ENCODE results near the gene ZNF341. TPM values are rescaled to one million over a fixed set of nuclear protein-coding genes. Genes with fewer than 3 reads are reported as not detected.

Gene ZNF341
- total and polyA plus RNA-seq, 9 of the 15 experiments (the other 6 are each of a cell fraction or from before 2014, with no cell fraction given), result 0.08 to 2.6 (median 1.0) TPM

DNA sequence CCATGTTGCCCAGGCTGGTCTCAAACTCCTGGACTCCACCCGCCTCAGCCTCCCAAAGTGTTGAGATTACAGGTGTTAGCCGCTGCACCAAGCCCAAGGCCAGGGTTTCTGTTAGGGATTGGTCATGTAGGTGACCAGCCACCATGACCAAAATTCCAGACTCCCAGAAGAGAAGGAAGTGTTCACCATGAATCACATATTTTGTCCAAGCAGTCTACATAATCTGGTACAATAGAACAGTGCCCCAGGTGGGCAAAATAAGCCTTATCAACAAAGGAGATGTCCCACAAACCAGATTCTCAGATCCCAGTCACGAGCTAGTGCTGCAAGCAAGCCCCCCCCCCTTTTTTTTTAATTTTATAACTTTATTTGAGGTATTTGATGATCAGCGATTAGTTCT, 20.0 kb downstream of the ZNF341 start:
- no peaks in the 10 kb centered on the region for H3K9me1 ChIP-seq (ENCODE audit: control insufficient read depth, insufficient read depth, low read length)
- H3K27me3 ChIP-seq (ENCODE audit: control insufficient read depth in 2 of 2, insufficient read depth in 2 of 2, low read length in 2 of 2), result no peaks in the 10 kb centered on the region
- no peaks in the 10 kb centered on the region for H4K20me1 ChIP-seq (replicated peaks; ENCODE audit: control insufficient read depth, insufficient read depth, low read length)
- 55% methylated on average over 4 of the region's 4 CpGs for WGBS (ENCODE audit: insufficient coverage, low coverage, missing lambda C conversion rate)
- no peak overlapping the region for H3K4me2 ChIP-seq (ENCODE audit: insufficient read depth, low read length)
- no peaks in the 10 kb centered on the region for H3K9me3 ChIP-seq (replicated peaks; ENCODE audit: control insufficient read depth, insufficient read depth, low read depth, low read length)
- no peak overlapping the region for H3K4me3 ChIP-seq
- H3K36me3 ChIP-seq (ENCODE audit: control insufficient read depth, insufficient read depth, low read length), result no peaks in the 10 kb centered on the region
- no peaks in the 10 kb centered on the region for H3K79me2 ChIP-seq (ENCODE audit: control insufficient read depth, insufficient read depth, low read length)
- DNase-seq (ENCODE audit: extremely low read depth in 1 of 4, low spot score in 3 of 4) (no peak), ATAC-seq (no peak), FAIRE-seq (no peak)
- BruUV-seq (replicated peaks), result no TSS peak
- TF ChIP-seq ZNF140 (CRISPR knock-in tag; IDR thresholded peaks at IDR 0.05), result no peak
- no peak for TF ChIP-seq E2F3 (CRISPR knock-in tag; IDR thresholded peaks at IDR 0.05)
- TF ChIP-seq, protein P1, sequence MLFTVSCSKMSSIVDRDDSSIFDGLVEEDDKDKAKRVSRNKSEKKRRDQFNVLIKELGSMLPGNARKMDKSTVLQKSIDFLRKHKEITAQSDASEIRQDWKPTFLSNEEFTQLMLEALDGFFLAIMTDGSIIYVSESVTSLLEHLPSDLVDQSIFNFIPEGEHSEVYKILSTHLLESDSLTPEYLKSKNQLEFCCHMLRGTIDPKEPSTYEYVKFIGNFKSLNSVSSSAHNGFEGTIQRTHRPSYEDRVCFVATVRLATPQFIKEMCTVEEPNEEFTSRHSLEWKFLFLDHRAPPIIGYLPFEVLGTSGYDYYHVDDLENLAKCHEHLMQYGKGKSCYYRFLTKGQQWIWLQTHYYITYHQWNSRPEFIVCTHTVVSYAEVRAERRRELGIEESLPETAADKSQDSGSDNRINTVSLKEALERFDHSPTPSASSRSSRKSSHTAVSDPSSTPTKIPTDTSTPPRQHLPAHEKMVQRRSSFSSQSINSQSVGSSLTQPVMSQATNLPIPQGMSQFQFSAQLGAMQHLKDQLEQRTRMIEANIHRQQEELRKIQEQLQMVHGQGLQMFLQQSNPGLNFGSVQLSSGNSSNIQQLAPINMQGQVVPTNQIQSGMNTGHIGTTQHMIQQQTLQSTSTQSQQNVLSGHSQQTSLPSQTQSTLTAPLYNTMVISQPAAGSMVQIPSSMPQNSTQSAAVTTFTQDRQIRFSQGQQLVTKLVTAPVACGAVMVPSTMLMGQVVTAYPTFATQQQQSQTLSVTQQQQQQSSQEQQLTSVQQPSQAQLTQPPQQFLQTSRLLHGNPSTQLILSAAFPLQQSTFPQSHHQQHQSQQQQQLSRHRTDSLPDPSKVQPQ (CRISPR knock-in tag; IDR thresholded peaks at IDR 0.05; ENCODE audit: borderline replicate concordance), result no peak
- no peak for TF ChIP-seq ZNF175 (CRISPR knock-in tag; IDR thresholded peaks at IDR 0.05; ENCODE audit: low read depth)
- TF ChIP-seq ESRRB (CRISPR knock-in tag; IDR thresholded peaks at IDR 0.05; ENCODE audit: borderline replicate concordance), result no peak
- TF ChIP-seq NFRKB (IDR thresholded peaks at IDR 0.05; ENCODE audit: low read depth), result no peak
- no peak for TF ChIP-seq TRIM28 (IDR thresholded peaks at IDR 0.05)
- no peak for TF ChIP-seq KAT7 (CRISPR knock-in tag; IDR thresholded peaks at IDR 0.05; ENCODE audit: borderline replicate concordance)
- in situ Hi-C loops (cut with MboI) (no loop called here), intact Hi-C loops (cut with micrococcal nuclease) (no loop called here)
- no peak overlapping the region for H3K27ac ChIP-seq (ENCODE audit: extremely low read depth, low read depth, low read length)
- H2AFZ ChIP-seq (ENCODE audit: low read depth, low read length), result no peak overlapping the region
- no peak overlapping the region for H3K9ac ChIP-seq (ENCODE audit: insufficient read depth in 1 of 2, low read depth in 2 of 2, low read length in 2 of 2)
- POLR2A ChIA-PET, result no interaction called here
- peaks cover 0 to 6% of the 10 kb centered on the region in 2 experiments; a peak in 2 of 5 replicates for H3K4me1 ChIP-seq (replicated peaks in 1 of 2; ENCODE audit: control insufficient read depth in 2 of 2, insufficient read depth in 2 of 2, low read length in 2 of 2)
- CTCF ChIA-PET (ENCODE audit: low intra/inter-chr PET ratio), result no interaction called here

All from K562 (cell line).